Measurements from ENCODE around the gene TSHZ2. TPM values are rescaled to one million over a fixed set of nuclear protein-coding genes. Genes with fewer than 3 reads are reported as not detected.

Gene TSHZ2
- total RNA-seq, 4 donors from 2014 or later: 4.0 to 57.8 (median 10.3) TPM

DNA sequence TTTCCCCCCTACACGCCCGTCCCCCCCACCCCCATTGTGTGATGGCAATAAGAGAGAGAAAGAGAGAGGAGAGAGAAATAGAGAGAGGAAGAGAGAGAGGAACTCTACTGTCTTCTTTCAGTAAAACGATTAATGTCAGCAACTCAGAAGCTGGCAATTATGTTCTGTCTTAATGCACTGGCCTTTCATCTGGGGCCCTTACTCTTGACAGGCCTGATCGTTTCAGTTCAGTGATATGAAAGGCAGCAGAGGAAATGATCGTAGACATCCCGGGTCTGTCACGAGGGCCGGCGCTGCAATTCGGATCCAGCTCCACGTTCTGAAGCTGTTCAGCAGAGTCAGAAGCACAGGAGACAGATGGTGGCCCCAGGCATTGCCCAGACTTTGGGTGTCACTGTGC, 312.5 kb downstream of the TSHZ2 start:
- Histone ChIP-seq H3K36me3 (no peaks in the 10 kb centered on the region), H3K9me3 (no peaks in the 10 kb centered on the region), H3K4me1 (no peaks in the 10 kb centered on the region), H3K27ac (no peak overlapping the region), H3K27me3 (no peaks in the 10 kb centered on the region), H3K4me3 (no peak overlapping the region)
- DNase-seq: no peak
- TF ChIP-seq CTCF (IDR thresholded peaks at IDR 0.05) (no peak), POLR2A (IDR thresholded peaks at IDR 0.05) (no peak)

DNA sequence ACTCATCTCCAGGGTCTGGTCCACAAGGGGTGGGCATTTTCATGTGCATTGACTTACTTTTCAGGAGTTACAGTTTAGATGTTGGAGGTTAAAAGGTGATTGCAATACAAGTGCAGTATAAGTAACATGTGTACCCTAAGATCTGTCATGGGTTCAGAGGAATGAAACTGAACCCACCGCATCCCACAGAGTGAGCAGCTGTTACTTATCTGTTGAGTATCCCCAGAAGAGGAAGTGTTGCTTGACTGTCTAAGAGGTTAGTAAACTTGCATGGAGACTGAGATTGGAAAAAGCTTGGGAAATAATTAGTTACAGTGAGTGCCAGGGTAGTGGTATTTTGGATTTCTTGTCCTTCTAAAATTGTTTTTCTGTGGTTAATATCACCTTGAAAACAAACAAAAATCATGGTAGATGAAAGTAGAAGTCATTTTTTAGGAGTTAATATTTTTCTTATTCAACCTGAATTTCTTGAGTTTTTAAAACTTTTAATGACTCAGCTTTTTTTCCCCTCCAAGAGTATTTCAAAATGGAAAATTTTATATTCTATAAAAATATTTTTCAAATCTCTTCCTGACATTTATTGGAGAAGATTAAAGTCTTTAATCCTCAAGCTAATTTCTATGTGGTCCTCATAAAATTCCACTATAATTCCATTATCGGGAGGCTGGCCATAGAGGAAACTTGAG, 315.3 kb downstream of the TSHZ2 start:
- Histone ChIP-seq H3K9me3 (no peaks in the 10 kb centered on the region), H3K4me3 (no peak overlapping the region), H3K27ac (no peak overlapping the region), H3K36me3 (no peaks in the 10 kb centered on the region), H3K4me1 (no peaks in the 10 kb centered on the region), H3K27me3 (no peaks in the 10 kb centered on the region)
- TF ChIP-seq POLR2A (IDR thresholded peaks at IDR 0.05) (no peak), CTCF (IDR thresholded peaks at IDR 0.05) (no peak)
- no peak for DNase-seq

DNA sequence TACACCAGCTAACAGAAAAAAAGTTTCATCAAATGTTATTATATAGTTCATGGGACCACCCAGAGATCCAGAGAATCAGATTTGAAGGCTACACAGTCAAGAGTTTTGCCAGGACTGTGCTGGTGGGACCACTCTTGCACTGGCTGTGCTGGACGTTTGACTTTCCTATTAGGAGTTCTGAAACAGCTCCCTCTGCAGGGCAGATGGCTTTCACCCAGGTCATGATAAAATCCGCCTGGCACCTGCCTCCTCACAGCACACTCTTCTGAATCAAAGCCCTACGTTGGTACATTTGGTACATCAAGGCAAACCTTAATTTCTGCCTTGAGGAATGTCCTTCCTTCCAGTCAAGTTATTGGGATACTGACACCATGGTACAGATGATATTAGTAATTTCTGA, 319.4 kb downstream of the TSHZ2 start:
- no peak for DNase-seq
- Histone ChIP-seq H3K4me3 (no peak overlapping the region), H3K4me1 (no peaks in the 10 kb centered on the region), H3K27ac (no peak overlapping the region), H3K36me3 (no peaks in the 10 kb centered on the region), H3K27me3 (no peaks in the 10 kb centered on the region), H3K9me3 (no peaks in the 10 kb centered on the region)
- TF ChIP-seq POLR2A (IDR thresholded peaks at IDR 0.05) (no peak), CTCF (IDR thresholded peaks at IDR 0.05) (no peak)

GRCh38 chr20:53292347-53292746, 320.2 kb downstream of the TSHZ2 start:
- H3K27ac ChIP-seq: no peak overlapping the region
- no peaks in the 10 kb centered on the region for H3K9me3 ChIP-seq
- H3K4me3 ChIP-seq: no peak overlapping the region
- no peak for DNase-seq
- no peaks in the 10 kb centered on the region for H3K36me3 ChIP-seq
- H3K27me3 ChIP-seq: no peaks in the 10 kb centered on the region
- TF ChIP-seq POLR2A (IDR thresholded peaks at IDR 0.05) (no peak), CTCF (IDR thresholded peaks at IDR 0.05) (no peak)
- H3K4me1 ChIP-seq: no peaks in the 10 kb centered on the region

GRCh38 chr20:53294804-53295203, 322.6 kb downstream of the TSHZ2 start:
- Histone ChIP-seq H3K4me1 (no peaks in the 10 kb centered on the region), H3K36me3 (no peaks in the 10 kb centered on the region), H3K27ac (no peak overlapping the region), H3K4me3 (no peak overlapping the region), H3K27me3 (no peaks in the 10 kb centered on the region), H3K9me3 (no peaks in the 10 kb centered on the region)
- TF ChIP-seq POLR2A (IDR thresholded peaks at IDR 0.05) (no peak), CTCF (IDR thresholded peaks at IDR 0.05) (no peak)
- no peak for DNase-seq

DNA sequence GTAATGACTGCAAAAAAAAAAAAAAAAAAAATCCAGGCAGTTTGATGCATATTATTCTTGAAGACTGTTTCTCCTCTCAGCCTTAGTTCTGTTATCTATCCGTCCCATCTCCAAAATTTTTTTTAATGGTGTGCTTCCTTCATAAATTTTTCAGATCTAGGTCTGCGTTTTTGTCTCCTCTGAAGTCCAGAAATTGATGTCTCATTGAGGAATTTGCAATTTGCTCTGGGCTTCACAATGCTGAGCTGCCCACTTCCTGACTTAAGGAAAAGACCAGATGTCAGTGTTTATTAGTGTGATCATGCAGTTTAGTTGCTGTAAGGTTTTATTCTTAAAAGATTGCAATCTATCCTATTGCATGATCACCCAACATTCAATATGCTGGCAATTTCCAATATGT, 323.9 kb downstream of the TSHZ2 start:
- H3K36me3 ChIP-seq: no peaks in the 10 kb centered on the region
- TF ChIP-seq CTCF (IDR thresholded peaks at IDR 0.05): no peak
- TF ChIP-seq POLR2A (IDR thresholded peaks at IDR 0.05): no peak
- no peak for DNase-seq
- H3K27ac ChIP-seq: no peak overlapping the region
- H3K9me3 ChIP-seq: no peaks in the 10 kb centered on the region
- no peaks in the 10 kb centered on the region for H3K4me1 ChIP-seq
- no peaks in the 10 kb centered on the region for H3K27me3 ChIP-seq
- no peak overlapping the region for H3K4me3 ChIP-seq
